Fibroblast of lung (primary cell): ENCODE measurements around the gene RTTN.

Experiments
- EZH2 ChIP-seq: IDR thresholded peaks from 2 replicates; pipeline ENCODE4 v1.5.1; 2012; ENCODE audit warnings: low read length, control low read depth, mild to moderate bottlenecking; ENCODE audit errors: missing control alignments
- TF ChIP-seq, protein P1 (sequence below), 2 donors: IDR thresholded peaks in 1 of 2; conservative IDR thresholded peaks in 1 of 2; 1 replicate in 1 of 2; 2 replicates in 1 of 2; pipeline ENCODE4 v1.5.1; 2011 to 2012; ENCODE audit warnings: low read length in 2 of 2, control low read depth in 1 of 2, inconsistent platforms in 1 of 2, low read depth in 1 of 2, mild to moderate bottlenecking in 1 of 2

DNA sequence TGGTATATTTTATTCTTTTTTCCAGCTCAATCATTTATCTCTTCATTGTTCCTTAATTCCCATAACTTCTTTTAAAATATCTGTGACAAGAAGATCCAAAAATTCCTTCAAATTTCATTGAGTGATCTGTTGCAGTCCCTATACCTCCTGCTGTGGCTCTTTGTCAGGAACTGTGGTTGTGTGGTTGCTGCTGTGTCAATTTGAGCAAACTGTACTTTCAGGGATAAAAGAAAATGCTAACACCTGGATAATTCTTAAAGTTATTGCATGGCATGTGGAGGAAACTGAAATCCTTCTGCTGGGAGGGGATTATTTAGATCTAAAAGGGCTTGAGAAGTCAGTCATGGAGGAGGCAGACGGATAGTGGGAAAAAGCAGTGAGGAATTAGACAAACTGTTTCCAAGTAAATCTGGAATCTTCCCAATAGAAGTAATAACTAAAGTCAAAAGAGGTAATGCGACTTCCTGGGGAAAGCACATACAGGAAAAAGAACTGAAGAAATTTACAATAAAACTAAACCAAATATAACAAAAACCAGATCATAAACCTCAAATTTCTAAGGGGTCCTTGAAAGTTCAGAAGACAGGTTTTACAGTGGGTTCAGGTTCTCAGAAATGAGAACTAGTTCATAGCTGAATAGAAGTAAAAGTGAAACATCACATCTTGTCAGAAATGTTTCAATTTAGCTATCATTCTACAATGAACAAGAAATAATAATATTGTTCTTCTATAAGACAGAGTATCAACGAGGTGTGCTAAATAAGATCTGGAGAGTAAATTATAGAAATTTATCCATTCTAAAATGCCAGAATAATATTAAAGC lies 224.3 kb downstream of the RTTN start:
- TF ChIP-seq, protein P1, sequence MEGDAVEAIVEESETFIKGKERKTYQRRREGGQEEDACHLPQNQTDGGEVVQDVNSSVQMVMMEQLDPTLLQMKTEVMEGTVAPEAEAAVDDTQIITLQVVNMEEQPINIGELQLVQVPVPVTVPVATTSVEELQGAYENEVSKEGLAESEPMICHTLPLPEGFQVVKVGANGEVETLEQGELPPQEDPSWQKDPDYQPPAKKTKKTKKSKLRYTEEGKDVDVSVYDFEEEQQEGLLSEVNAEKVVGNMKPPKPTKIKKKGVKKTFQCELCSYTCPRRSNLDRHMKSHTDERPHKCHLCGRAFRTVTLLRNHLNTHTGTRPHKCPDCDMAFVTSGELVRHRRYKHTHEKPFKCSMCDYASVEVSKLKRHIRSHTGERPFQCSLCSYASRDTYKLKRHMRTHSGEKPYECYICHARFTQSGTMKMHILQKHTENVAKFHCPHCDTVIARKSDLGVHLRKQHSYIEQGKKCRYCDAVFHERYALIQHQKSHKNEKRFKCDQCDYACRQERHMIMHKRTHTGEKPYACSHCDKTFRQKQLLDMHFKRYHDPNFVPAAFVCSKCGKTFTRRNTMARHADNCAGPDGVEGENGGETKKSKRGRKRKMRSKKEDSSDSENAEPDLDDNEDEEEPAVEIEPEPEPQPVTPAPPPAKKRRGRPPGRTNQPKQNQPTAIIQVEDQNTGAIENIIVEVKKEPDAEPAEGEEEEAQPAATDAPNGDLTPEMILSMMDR (conservative IDR thresholded peaks at IDR 0.05 in 1 of 2, IDR thresholded peaks at IDR 0.05 in 1 of 2; ENCODE audit: low read depth in 1 of 2, low read length in 2 of 2) = no peak
- TF ChIP-seq EZH2 = no peak
